GM12875 (cell line): ENCODE measurements around the gene WWP2.

Experiments
- H3K4me3 ChIP-seq: one replicate; pipeline ENCODE4 v1.5.1; 2011; ENCODE audit warnings: low read depth, low read length, control low read depth
- CTCF ChIP-seq: IDR thresholded peaks from 2 replicates; pipeline ENCODE4 v1.5.1; 2011; ENCODE audit warnings: low read depth, mild to moderate bottlenecking, control low read depth, inconsistent platforms, low read length, moderate library complexity, borderline replicate concordance; ENCODE audit not compliant: insufficient read depth

The WWP2 gene

GRCh38 chr16:69834807-69835466, 72.8 kb downstream of the WWP2 start:
- no peak overlapping the region for H3K4me3 ChIP-seq
- TF ChIP-seq CTCF, result no peak

GRCh38 chr16:69836257-69836656, 74.1 kb downstream of the WWP2 start:
- H3K4me3 ChIP-seq, result no peak overlapping the region
- TF ChIP-seq CTCF, result no peak

GRCh38 chr16:69837380-69837779, 75.2 kb downstream of the WWP2 start:
- H3K4me3 ChIP-seq, result no peak overlapping the region
- no peak for TF ChIP-seq CTCF

GRCh38 chr16:69838489-69838888, 76.4 kb downstream of the WWP2 start:
- no peak for TF ChIP-seq CTCF
- H3K4me3 ChIP-seq, result no peak overlapping the region

GRCh38 chr16:69839240-69839688, 77.1 kb downstream of the WWP2 start:
- H3K4me3 ChIP-seq, result no peak overlapping the region
- no peak for TF ChIP-seq CTCF

GRCh38 chr16:69839798-69840409, 77.8 kb downstream of the WWP2 start:
- no peak overlapping the region for H3K4me3 ChIP-seq
- TF ChIP-seq CTCF, result no peak

GRCh38 chr16:69840975-69841374, 78.8 kb downstream of the WWP2 start:
- TF ChIP-seq CTCF, result no peak
- no peak overlapping the region for H3K4me3 ChIP-seq
